OCI-M2 (cell line): ENCODE results near the gene GRK5.
A peak's percentile ranks its signal among the peaks of the same experiment; 100 is the strongest.
"Not testable (repeated sequence)": the region's sequence is repeated elsewhere in the genome, so short reads cannot be mapped to it uniquely, and the experiment has no call there.

Experiments used
- DNase-seq: peaks from one replicate; lab custom pipeline; 2025; ENCODE audit not compliant: unreplicated experiment; lab: John Stamatoyannopoulos, UW

GRK5 gene

GRCh38 chr10:119248184-119248583 lies 40.8 kb downstream of the GRK5 start:
- DNase-seq = no peak

GRCh38 chr10:119248681-119249080 lies 41.3 kb downstream of the GRK5 start:
- DNase-seq = no peak

GRCh38 chr10:119250641-119251314 lies 43.4 kb downstream of the GRK5 start:
- DNase-seq = peak; percentile 12

GRCh38 chr10:119251315-119251708 lies 43.9 kb downstream of the GRK5 start:
- DNase-seq = no peak

- no peak for DNase-seq
Observed at GRCh38 chr10:119252051-119252465, 44.7 kb downstream of the GRK5 start.

GRCh38 chr10:119252470-119253151 lies 45.2 kb downstream of the GRK5 start:
- DNase-seq = no peak

GRCh38 chr10:119253433-119254174 lies 46.2 kb downstream of the GRK5 start:
- DNase-seq = no peak

- DNase-seq = no peak
Observed at GRCh38 chr10:119254335-119254734, 47.0 kb downstream of the GRK5 start.

GRCh38 chr10:119256030-119256429 lies 48.7 kb downstream of the GRK5 start:
- DNase-seq = no peak

- no peak for DNase-seq
Observed at GRCh38 chr10:119256897-119257296, 49.5 kb downstream of the GRK5 start.

GRCh38 chr10:119257899-119258419 lies 50.6 kb downstream of the GRK5 start:
- DNase-seq = no peak

- no peak for DNase-seq
Observed at GRCh38 chr10:119259345-119259744, 52.0 kb downstream of the GRK5 start.

GRCh38 chr10:119261016-119261415 lies 53.6 kb downstream of the GRK5 start:
- DNase-seq = not testable (repeated sequence)

GRCh38 chr10:119263951-119264617 lies 56.7 kb downstream of the GRK5 start:
- no peak for DNase-seq

GRCh38 chr10:119265691-119266090 lies 58.3 kb downstream of the GRK5 start:
- DNase-seq = no peak

GRCh38 chr10:119267384-119267783 lies 60.0 kb downstream of the GRK5 start:
- no peak for DNase-seq

- DNase-seq = no peak
Observed at GRCh38 chr10:119268428-119268827, 61.1 kb downstream of the GRK5 start.

- no peak for DNase-seq
Observed at GRCh38 chr10:119268871-119269506, 61.6 kb downstream of the GRK5 start.

GRCh38 chr10:119269737-119270136 lies 62.4 kb downstream of the GRK5 start:
- no peak for DNase-seq

GRCh38 chr10:119270762-119271366 lies 63.5 kb downstream of the GRK5 start:
- no peak for DNase-seq
